Stimulated activated CD8-positive, alpha-beta memory T cell treated with anti-CD3 and anti-CD28 coated beads, Interleukin-4, amount 100 ng/mL, for 24 hours (primary cell): ENCODE results near the gene VPS72.
A peak's percentile ranks its signal among the peaks of the same experiment; 100 is the strongest.

Experiments
- DNase-seq: peaks from one replicate; pipeline ENCODE4 v3.0.0-alpha.2; 2020; ENCODE audit warnings: low read depth

The VPS72 gene

DNA sequence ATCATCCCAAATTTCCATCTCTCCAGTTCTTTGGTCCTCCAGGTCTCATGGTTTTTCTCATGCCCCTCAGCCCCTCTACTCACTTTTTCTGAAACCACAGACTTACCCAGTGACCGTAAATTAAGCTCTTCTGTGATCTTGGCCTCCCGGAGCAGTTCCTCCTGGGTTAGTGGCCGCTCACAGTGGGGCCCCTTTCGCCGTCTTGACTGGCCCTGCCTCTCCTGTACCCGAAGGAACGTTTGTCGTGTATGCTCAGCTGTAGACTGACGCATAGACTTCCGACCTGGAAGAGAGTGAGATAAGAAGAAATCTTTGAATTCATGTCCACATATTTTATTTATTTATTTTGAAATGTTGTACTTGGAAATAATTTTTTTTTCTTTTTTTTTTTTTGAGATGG, 5.8 kb downstream of the VPS72 start:
- no peak for DNase-seq

DNA sequence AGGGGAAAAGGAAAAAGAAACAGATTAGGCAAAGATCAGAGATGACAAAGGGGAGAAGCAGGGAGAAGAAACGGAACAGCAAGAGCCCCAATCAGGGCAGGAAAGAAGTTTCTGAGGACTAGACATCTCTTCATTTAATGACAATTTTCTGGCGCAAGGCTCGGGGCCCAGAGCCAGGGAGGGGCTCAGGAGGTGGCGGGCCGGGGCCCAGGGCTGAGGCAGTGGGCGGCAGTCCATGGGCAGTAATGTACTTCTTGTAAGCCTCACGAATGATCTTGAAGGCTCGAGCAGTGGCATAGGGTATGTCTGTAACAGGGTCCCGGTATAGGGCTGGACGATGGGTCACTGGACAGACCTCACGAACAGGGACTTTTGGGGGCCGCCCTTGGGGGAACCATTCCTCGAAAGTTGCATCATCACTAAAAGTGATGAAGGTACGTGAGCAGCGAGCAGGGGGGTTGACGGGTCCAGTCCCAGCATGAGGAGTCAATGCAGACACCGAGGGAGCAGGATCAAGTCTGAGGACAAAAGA, 13.4 kb downstream of the VPS72 start:
- DNase-seq = no peak

DNA sequence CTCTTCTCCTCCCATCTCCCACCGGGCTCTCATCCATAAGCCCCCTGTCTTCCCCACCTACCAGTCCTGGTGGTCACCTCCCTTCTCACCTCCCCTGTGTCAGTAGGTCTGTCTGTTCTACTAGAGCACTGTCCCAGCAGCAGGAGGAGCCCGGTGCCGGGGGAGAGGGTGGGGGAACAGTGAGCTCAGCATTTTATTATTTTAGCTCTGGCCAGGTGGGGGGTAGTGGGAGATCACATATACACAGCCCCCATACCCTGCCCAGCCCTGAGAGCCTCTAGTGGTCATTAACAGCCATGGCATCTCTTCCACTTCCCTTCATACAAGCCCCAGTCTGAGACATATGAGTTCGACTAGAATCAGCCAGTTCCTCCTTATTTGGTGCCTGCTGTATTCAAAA, 14.1 kb downstream of the VPS72 start, which contains the start of gene TMOD4:
Gene TMOD4, minus strand, starts transcription at position 119 of the 400 bp plus-strand sequence. CDS start 1,106 bp downstream, outside the sequence.
- DNase-seq = no peak

- DNase-seq = no peak
Measured at GRCh38 chr1:151175041-151175741, 14.8 kb downstream of the VPS72 start.

DNA sequence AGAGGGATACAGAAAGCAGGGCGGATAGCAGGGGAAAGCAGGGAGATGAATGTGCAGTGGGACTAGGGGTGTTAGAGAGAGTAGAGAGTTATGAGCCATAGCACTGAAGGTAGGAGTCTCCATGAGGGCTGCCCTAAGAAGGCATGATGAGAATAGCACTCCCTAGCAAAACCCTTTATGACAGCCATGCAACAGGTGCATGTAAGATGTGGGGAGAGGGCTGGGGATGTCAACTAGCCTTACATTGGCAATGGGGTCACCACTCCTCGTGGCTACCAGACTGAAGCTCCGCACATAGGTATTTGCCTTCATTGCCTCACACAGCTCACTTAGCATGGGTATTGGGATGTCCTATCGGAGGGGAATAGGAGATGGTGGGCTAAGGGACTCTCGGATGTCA, 18.8 kb downstream of the VPS72 start:
- no peak for DNase-seq

DNA sequence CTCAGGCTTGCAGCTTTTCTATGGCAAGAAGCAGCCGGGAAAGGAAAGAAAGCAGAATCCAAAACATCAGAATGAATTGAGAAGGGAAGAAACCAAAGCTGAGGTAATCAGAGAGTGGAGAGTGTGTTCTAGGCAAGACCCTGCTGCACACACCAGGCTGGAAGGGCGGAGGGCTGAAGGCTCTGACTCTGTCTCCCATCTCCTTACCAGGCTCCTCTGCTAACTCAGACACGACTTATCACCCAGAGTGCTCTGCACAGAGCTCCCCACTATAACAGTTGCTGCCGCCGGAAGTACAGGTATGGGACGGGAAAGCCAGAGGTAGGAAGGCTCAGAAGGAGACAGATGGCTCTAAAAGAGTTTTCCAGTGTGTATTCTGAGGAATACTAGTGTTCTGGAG, 22.9 kb downstream of the VPS72 start:
- DNase-seq = no peak

DNA sequence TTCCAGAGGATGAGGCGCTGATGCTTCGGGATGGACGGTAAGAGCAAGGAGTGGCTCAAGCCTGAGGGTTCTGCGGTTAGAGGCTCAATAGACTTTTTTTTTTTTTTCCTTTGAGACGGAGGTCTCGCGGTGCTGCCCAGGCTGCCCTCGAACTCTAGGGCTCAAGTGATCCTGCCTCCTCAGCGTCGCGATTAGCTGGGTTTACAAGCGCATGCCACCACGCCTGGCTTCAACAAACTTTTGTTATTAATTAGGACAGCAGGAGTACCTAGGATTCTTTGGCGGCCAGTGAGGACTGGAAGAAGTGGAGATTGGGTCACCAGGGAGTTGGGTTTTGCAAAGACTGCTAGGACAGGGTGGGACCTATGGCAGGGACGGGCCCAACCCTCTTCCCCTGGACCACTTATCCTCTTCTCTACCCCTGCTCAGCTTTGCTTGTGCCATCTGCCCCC, 23.5 kb downstream of the VPS72 start:
- no peak for DNase-seq

GRCh38 chr1:151165738-151166504, 24.1 kb downstream of the VPS72 start, which contains the start of the genes LYSMD1 and SCNM1:
TSS of gene LYSMD1 (minus strand) at chr1:151165902. CDS start at chr1:151165258, 644 bp downstream.
TSS of gene SCNM1 (plus strand) at chr1:151166144. CDS start at chr1:151166153, 9 bp downstream.
- peak; percentile 88 for DNase-seq

GRCh38 chr1:151165281-151165737, 24.7 kb downstream of the VPS72 start:
- no peak for DNase-seq

DNA sequence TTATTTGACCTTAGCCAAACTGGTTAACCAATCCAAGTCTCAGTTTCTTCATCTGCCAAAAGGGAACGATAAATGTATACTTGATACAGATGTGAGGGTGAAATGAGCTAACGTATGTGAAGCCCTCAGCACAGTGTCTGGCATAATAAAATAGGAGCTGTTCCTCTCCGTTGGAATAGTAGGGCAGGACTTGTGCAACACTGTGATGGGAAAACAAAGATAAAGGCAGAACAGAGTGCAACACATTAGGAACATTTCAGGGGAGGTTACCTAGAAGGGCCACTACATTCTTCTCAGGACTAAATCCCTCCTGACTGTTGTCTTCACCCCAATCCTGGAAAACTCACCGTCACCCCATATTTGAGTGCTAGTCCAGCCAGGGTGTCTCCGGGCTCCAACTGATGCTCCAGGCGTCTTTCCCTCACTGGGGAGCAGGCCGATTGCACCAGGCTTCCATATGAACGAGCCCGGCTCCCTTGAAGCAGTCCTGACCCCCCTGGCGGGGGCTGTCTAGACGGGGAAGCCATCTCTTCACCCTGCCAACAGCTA, 25.2 kb downstream of the VPS72 start:
- no peak for DNase-seq

DNA sequence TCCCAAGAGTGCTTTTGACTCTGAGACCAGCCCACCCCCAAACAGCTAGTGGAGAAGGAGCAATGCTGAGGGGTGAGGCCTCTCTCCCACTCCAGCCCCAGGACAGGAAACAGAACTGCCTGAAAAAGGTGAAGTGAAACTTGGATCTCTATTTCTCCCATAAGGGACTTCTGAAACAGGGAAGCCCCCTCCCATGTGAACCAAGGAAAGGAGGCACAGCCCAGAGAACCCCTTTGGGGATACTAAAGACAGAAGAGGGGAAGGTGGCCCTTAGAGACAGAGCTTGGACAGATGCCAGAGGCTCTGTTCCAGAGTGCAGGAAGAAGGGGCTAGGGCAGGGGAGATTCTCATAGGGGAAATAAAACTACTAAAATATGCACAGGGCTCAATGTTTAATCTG, 30.6 kb downstream of the VPS72 start:
- no peak for DNase-seq

GRCh38 chr1:151158751-151159251, 31.2 kb downstream of the VPS72 start:
- DNase-seq = no peak

DNA sequence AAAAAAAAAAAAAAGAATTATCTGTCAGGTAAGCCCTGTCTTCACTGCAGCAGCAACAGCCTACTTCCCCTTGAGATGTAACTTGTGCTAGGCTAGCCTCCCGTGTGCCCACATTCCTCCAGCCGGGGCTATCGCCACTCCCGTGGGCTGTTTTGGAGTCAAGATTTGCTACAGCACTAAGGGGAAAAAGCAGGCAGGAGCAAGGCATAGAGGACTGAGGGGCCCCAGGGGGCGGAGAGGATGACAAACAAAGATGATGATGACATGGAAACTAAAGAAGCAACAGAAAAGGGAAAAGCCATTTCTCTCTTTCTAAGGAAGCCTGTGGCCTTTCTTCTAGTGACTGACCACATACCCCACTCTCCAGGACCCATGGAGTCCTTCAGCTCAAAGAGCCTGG, 31.7 kb downstream of the VPS72 start:
- peak; percentile 42 for DNase-seq

DNA sequence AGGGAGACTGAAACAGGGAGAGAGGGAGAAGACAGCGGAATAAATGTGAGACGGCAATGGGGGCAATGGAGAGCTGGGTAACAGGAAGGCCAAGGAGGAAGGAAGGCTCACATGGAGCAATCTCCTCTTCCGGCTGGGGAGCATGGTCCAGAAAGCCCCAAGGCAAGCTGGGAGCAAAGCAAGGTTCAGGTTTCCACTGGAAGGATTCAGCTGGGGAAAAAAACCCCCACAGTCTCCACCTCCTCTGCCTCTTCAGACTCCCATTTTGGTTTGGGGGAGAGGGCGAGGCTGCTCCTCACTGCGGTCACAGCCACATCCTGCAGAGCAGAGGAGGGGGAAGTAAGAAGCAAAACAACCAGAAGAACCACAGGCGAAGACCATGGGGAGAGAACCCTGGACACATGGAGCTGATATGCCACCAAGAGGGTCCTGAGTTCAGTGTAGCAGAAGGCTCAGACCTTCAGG, 32.9 kb downstream of the VPS72 start:
- DNase-seq = peak; percentile 49

- DNase-seq = peak; percentile 71
Measured at GRCh38 chr1:151156515-151156819, 33.5 kb downstream of the VPS72 start, which contains the start of gene TNFAIP8L2. TSS of gene TNFAIP8L2 (plus strand) at chr1:151156649. CDS start at chr1:151158698, 2,049 bp downstream.

- no peak for DNase-seq
Measured at GRCh38 chr1:151147665-151148064, 42.3 kb downstream of the VPS72 start.

- DNase-seq = no peak
Measured at GRCh38 chr1:151147132-151147503, 42.9 kb downstream of the VPS72 start.

- peak; percentile 85 for DNase-seq
Measured at GRCh38 chr1:151146412-151147131, 43.4 kb downstream of the VPS72 start, which contains the start of gene SEMA6C. TSS of gene SEMA6C (minus strand) at chr1:151146631. CDS start at chr1:151142621, 4,010 bp downstream.

DNA sequence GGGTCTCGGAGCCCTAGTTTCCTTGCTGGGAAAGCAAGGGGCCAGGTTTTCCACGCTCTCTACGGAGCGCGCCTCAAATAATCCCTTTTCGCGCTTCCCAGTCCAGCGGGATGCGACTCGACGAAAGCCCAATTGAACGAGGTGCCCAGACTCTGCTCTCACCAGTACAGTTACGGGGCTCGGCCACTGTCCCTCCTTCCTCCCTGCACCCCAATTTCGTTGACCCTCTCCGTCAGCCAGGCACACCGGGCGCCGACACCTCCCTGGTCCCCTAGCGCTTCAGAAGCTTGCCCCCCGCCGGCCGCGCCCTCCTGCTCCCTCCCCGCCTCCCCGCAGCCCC, 44.0 kb downstream of the VPS72 start:
- no peak for DNase-seq

DNA sequence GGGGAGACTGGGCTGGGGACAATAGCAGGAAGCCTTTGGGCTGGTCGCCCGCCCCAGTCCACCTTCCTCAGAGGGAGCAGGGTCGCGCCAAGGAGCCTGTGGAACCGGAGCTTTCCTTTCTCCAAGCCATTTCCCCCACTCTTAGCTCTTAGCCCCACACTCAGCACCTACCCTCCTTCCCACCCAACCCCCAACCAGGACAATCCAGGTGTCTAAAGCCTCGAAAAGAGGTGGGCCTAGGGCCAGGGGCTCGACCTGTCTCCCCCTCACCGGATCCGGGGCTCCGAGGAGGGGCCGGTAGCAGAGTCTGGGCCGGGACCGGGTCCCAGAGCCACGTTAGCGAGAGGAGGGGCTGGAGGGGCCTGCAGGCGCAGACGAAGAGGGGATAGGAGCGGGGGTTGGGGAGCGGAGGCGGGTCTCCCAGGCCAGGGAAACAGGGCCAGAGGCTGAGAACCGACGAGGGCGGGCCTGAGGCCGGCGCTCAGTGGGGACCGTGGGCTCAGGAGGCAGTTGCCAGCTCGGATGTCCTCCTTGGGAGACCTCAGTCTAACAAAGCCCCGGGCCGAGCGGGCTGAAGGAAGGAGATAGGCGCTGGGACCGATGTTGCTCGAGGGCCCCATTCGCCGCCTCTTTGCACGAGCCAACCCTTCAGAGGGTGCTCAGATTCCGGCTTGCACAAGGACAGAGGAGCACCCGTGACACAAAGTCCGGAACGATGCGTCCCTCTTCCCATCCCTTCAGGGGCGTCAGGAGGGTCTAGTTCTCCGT, 44.5 kb downstream of the VPS72 start:
- no peak for DNase-seq
